AG09309 (cell line): ENCODE results near the gene MAN2A2.

Experiments used
- DNase-seq: peaks from one replicate; pipeline ENCODE4 v3.0.0-alpha.2; 2010; ENCODE audit warnings: low read depth
- H3K4me3 ChIP-seq: 2 replicates; pipeline ENCODE4 v1.5.1; 2011; ENCODE audit warnings: mild to moderate bottlenecking, low read depth, low read length, moderate library complexity; ENCODE audit not compliant: control insufficient read depth
- TF ChIP-seq, protein P1 (sequence below): IDR thresholded peaks from 2 replicates; pipeline ENCODE4 v1.5.1; 2011; ENCODE audit warnings: mild to moderate bottlenecking, low read depth, low read length, inconsistent platforms; ENCODE audit not compliant: insufficient read depth, control insufficient read depth; ENCODE audit errors: missing control alignments

The MAN2A2 gene

GRCh38 chr15:90910441-90911301, 7.6 kb downstream of the MAN2A2 start:
- TF ChIP-seq, protein P1, sequence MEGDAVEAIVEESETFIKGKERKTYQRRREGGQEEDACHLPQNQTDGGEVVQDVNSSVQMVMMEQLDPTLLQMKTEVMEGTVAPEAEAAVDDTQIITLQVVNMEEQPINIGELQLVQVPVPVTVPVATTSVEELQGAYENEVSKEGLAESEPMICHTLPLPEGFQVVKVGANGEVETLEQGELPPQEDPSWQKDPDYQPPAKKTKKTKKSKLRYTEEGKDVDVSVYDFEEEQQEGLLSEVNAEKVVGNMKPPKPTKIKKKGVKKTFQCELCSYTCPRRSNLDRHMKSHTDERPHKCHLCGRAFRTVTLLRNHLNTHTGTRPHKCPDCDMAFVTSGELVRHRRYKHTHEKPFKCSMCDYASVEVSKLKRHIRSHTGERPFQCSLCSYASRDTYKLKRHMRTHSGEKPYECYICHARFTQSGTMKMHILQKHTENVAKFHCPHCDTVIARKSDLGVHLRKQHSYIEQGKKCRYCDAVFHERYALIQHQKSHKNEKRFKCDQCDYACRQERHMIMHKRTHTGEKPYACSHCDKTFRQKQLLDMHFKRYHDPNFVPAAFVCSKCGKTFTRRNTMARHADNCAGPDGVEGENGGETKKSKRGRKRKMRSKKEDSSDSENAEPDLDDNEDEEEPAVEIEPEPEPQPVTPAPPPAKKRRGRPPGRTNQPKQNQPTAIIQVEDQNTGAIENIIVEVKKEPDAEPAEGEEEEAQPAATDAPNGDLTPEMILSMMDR = no peak
- DNase-seq = no peak
- H3K4me3 ChIP-seq = no peak overlapping the region

DNA sequence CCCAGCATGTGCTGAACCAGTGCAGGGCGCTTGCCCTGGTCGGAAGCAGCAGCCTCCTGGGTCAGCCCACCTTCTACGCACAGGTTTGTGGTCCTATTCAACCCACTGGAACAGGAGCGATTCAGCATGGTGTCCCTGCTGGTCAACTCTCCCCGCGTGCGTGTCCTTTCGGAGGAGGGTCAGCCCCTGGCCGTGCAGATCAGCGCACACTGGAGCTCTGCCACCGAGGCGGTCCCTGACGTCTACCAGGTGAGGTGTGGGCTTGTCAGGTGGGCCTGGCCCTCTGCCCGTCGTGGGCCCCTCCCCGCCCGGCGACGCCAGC, 8.2 kb downstream of the MAN2A2 start:
- no peak for DNase-seq
- no peak overlapping the region for H3K4me3 ChIP-seq
- TF ChIP-seq, protein P1 = no peak

GRCh38 chr15:90911906-90912769, 9.0 kb downstream of the MAN2A2 start:
- DNase-seq = no peak
- no peak overlapping the region for H3K4me3 ChIP-seq
- TF ChIP-seq, protein P1 = no peak

DNA sequence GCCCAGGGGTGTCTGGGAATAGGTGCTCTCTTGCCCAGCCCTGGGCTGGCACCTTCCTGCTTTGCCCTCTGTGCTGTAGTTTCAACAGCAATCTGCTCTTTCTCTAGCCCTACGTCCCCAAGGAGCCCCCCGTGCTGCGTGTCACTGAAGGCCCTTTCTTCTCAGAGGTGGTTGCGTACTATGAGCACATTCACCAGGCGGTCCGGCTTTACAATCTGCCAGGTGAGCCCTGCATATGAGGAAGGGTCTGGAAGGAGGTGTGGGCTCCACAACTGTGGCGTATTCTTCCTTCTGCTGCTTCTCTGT, 9.6 kb downstream of the MAN2A2 start:
- DNase-seq = no peak
- H3K4me3 ChIP-seq = no peak overlapping the region
- TF ChIP-seq, protein P1 = no peak

DNA sequence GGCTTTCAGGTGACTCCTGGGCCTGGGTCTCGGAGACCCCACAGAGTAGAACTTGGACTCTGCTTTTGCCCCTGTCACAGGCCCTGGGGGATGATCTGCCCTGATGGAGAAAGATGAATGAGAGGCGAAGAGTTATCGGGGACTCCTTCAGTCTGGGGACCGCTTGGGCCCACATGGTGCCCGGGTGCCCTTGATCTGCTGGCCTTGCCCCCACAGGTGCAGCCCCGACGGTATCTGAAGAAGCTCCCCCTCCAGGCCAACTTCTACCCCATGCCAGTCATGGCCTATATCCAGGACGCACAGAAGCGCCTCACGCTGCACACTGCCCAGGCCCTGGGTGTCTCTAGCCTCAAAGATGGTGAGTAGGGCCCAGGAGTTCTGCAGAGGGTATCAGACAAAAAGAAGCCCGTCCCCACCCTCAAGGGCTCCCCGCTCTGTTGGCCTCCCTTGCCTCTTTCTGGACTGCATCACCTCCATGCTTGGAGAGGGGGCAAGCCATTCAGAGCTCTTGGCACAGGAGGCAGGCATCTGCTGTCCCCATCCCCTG, 10.4 kb downstream of the MAN2A2 start:
- H3K4me3 ChIP-seq = no peak overlapping the region
- TF ChIP-seq, protein P1 = no peak
- no peak for DNase-seq

DNA sequence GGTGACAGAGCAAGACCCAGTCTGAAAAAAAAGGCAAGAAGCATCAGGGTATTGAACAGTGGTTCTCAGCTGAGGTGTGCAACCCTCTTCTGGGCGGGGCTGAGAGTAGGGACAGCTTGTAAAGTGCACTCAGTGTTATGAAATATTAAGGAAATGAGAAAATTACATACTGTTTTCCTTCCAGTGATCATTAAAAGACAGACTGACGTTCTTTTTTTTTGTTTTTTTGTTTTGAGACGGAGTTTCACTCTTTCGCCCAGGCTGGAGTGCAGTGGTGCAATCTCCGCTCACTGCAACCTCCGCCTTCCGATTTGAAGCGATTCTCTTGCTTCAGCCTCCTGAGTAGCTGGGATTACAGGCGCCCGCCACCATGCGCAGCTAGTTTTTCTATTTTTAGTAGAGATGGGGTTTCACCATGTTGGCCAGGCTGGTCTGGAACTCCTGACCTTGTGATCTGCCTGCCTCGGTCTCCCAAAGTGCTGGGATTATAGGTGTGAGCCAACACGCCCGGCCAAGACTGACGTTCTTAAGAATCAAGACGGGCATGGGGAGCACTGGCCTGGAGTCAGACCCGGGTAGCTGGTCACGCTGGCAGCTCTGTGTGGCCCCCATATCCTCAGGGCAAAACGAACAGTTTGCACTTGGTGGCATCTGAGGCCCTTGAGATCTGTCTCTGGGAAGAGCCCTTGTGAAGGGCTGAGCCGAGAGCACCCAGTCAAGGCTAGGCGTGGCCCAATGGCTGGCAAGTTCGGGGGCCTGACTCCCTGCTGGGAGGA, 11.4 kb downstream of the MAN2A2 start:
- DNase-seq = no peak
- H3K4me3 ChIP-seq = no peak overlapping the region
- TF ChIP-seq, protein P1 = no peak
